HL-60 (cell line): ENCODE measurements around the gene TSPO2.

Experiments
- REST ChIP-seq: IDR thresholded peaks from 2 replicates; pipeline ENCODE4 v1.6.1; 2012; ENCODE audit warnings: low read depth; ENCODE audit not compliant: insufficient replicate concordance
- TF ChIP-seq, protein P1 (sequence below): IDR thresholded peaks from one replicate; pipeline ENCODE4 v1.5.1; 2011; ENCODE audit warnings: low read length, control low read depth, inconsistent platforms; ENCODE audit not compliant: insufficient read depth

DNA sequence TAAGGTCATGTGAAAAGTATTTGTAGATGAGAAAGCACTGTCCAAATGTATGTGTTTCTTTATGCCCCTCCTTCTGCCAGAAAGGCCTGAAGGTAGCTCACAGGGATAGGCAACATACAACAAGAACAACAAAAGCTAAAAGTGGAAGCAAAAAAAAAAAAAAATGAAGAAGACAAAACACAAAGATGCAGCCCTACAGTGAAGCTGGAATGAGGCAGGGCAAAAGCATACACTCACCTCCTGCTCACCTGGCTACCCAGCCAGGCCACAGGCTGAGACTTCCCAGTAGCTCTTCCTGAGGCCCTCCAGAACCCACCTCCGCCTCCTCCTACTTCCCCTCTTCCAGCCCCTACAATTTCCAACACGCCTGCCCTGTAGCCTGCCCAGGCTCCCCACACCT, 5.7 kb upstream of the TSPO2 start:
- TF ChIP-seq, protein P1, sequence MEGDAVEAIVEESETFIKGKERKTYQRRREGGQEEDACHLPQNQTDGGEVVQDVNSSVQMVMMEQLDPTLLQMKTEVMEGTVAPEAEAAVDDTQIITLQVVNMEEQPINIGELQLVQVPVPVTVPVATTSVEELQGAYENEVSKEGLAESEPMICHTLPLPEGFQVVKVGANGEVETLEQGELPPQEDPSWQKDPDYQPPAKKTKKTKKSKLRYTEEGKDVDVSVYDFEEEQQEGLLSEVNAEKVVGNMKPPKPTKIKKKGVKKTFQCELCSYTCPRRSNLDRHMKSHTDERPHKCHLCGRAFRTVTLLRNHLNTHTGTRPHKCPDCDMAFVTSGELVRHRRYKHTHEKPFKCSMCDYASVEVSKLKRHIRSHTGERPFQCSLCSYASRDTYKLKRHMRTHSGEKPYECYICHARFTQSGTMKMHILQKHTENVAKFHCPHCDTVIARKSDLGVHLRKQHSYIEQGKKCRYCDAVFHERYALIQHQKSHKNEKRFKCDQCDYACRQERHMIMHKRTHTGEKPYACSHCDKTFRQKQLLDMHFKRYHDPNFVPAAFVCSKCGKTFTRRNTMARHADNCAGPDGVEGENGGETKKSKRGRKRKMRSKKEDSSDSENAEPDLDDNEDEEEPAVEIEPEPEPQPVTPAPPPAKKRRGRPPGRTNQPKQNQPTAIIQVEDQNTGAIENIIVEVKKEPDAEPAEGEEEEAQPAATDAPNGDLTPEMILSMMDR: no peak
- no peak for TF ChIP-seq REST
